DOHH2 (cell line): ENCODE data around the gene ALB.

ENCODE experiments used
- EZH2phosphoT487 ChIP-seq: fragments of 200-600 bp; sonication (generic); IDR thresholded peaks from 2 replicates; pipeline ENCODE4 v1.6.1; 2017; ENCODE audit warnings: borderline replicate concordance, mild to moderate bottlenecking, antibody characterized with exemption, low read length, moderate library complexity, mixed read lengths
- TF ChIP-seq, protein P1 (sequence below): fragments of 200-600 bp; sonication (generic); IDR thresholded peaks from one replicate; pipeline ENCODE4 v1.5.1; 2014; ENCODE audit warnings: antibody characterized with exemption, mild to moderate bottlenecking, low read depth, low read length; ENCODE audit not compliant: poor library complexity, severe bottlenecking

DNA sequence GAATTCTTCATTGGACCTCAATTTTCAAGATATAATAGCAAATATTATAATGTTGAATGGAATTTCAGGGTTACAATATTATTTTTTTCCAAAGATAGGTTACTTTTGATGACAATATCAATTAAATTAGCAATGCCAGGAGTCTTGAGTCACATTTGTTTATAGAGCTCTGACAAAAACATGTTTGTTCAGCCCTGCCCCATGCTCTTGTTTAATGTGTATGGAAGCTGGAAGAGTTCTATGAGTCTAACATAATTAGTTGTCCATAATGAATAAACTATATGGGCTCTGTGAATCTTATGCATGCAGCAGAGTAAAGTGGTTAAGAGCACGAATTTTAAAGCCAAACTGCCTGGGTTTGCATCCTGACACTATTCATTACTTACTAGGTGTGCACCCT, 22.9 kb upstream of the ALB start:
- TF ChIP-seq, protein P1, sequence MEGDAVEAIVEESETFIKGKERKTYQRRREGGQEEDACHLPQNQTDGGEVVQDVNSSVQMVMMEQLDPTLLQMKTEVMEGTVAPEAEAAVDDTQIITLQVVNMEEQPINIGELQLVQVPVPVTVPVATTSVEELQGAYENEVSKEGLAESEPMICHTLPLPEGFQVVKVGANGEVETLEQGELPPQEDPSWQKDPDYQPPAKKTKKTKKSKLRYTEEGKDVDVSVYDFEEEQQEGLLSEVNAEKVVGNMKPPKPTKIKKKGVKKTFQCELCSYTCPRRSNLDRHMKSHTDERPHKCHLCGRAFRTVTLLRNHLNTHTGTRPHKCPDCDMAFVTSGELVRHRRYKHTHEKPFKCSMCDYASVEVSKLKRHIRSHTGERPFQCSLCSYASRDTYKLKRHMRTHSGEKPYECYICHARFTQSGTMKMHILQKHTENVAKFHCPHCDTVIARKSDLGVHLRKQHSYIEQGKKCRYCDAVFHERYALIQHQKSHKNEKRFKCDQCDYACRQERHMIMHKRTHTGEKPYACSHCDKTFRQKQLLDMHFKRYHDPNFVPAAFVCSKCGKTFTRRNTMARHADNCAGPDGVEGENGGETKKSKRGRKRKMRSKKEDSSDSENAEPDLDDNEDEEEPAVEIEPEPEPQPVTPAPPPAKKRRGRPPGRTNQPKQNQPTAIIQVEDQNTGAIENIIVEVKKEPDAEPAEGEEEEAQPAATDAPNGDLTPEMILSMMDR = no peak
- no peak for TF ChIP-seq EZH2phosphoT487
